IPS-15b (cell line): Measurements from ENCODE around the gene MEX3C.

Experiments
- H3K27me3 ChIP-seq: one replicate; pipeline ENCODE4 v1.6.1; 2013; ENCODE audit warnings: low read length; ENCODE audit not compliant: control insufficient read depth, insufficient read depth
- H3K36me3 ChIP-seq: one replicate; pipeline ENCODE4 v1.6.1; 2013; ENCODE audit warnings: low read length; ENCODE audit not compliant: control insufficient read depth, insufficient read depth
- H3K4me1 ChIP-seq: one replicate; pipeline ENCODE4 v1.6.1; 2013; ENCODE audit warnings: mild to moderate bottlenecking, low read length; ENCODE audit not compliant: control insufficient read depth, insufficient read depth
- H3K4me3 ChIP-seq: one replicate; pipeline ENCODE4 v1.5.1; 2013; ENCODE audit warnings: low read depth, low read length
- H3K9ac ChIP-seq: one replicate; pipeline ENCODE4 v1.6.1; 2013; ENCODE audit warnings: low read depth, mild to moderate bottlenecking, low read length
- H3K9me3 ChIP-seq: one replicate; pipeline ENCODE4 v1.6.1; 2013; ENCODE audit warnings: mild to moderate bottlenecking, low read length; ENCODE audit not compliant: control insufficient read depth, insufficient read depth

Gene MEX3C

GRCh38 chr18:51149670-51150069 is 47.8 kb downstream of the MEX3C start:
- Histone ChIP-seq H3K9ac (no peak overlapping the region), H3K4me3 (no peak overlapping the region), H3K36me3 (no peaks in the 10 kb centered on the region), H3K4me1 (no peaks in the 10 kb centered on the region), H3K9me3 (no peaks in the 10 kb centered on the region), H3K27me3 (no peaks in the 10 kb centered on the region)

- H3K9me3 ChIP-seq: no peaks in the 10 kb centered on the region
- H3K4me1 ChIP-seq: no peaks in the 10 kb centered on the region
- H3K36me3 ChIP-seq: no peaks in the 10 kb centered on the region
- no peak overlapping the region for H3K9ac ChIP-seq
- no peak overlapping the region for H3K4me3 ChIP-seq
- H3K27me3 ChIP-seq: no peaks in the 10 kb centered on the region
Measured at GRCh38 chr18:51146909-51147308, 50.6 kb downstream of the MEX3C start.

- no peak overlapping the region for H3K4me3 ChIP-seq
- no peaks in the 10 kb centered on the region for H3K36me3 ChIP-seq
- H3K9ac ChIP-seq: no peak overlapping the region
- H3K9me3 ChIP-seq: no peaks in the 10 kb centered on the region
- H3K27me3 ChIP-seq: no peaks in the 10 kb centered on the region
- H3K4me1 ChIP-seq: peaks cover 5% of the 10 kb centered on the region
Measured at GRCh38 chr18:51138936-51139335, 58.5 kb downstream of the MEX3C start.

- H3K4me3 ChIP-seq: no peak overlapping the region
- no peaks in the 10 kb centered on the region for H3K36me3 ChIP-seq
- no peaks in the 10 kb centered on the region for H3K27me3 ChIP-seq
- no peaks in the 10 kb centered on the region for H3K9me3 ChIP-seq
- no peak overlapping the region for H3K9ac ChIP-seq
- H3K4me1 ChIP-seq: peaks cover 5% of the 10 kb centered on the region
Measured at GRCh38 chr18:51137891-51138290, 59.6 kb downstream of the MEX3C start.

- Histone ChIP-seq H3K4me3 (no peak overlapping the region), H3K9me3 (no peaks in the 10 kb centered on the region), H3K4me1 (peaks cover 5% of the 10 kb centered on the region), H3K9ac (no peak overlapping the region), H3K36me3 (no peaks in the 10 kb centered on the region), H3K27me3 (no peaks in the 10 kb centered on the region)
Measured at GRCh38 chr18:51137026-51137729, 60.3 kb downstream of the MEX3C start.

- no peaks in the 10 kb centered on the region for H3K9me3 ChIP-seq
- no peaks in the 10 kb centered on the region for H3K36me3 ChIP-seq
- no peaks in the 10 kb centered on the region for H3K27me3 ChIP-seq
- no peak overlapping the region for H3K4me3 ChIP-seq
- H3K4me1 ChIP-seq: peaks cover 5% of the 10 kb centered on the region
- no peak overlapping the region for H3K9ac ChIP-seq
Measured at GRCh38 chr18:51135795-51136194, 61.7 kb downstream of the MEX3C start.

- no peaks in the 10 kb centered on the region for H3K36me3 ChIP-seq
- H3K4me3 ChIP-seq: no peak overlapping the region
- H3K27me3 ChIP-seq: no peaks in the 10 kb centered on the region
- H3K4me1 ChIP-seq: peaks cover 5% of the 10 kb centered on the region
- no peaks in the 10 kb centered on the region for H3K9me3 ChIP-seq
- no peak overlapping the region for H3K9ac ChIP-seq
Measured at GRCh38 chr18:51135364-51135763, 62.1 kb downstream of the MEX3C start.

- Histone ChIP-seq H3K9me3 (no peaks in the 10 kb centered on the region), H3K27me3 (no peaks in the 10 kb centered on the region), H3K36me3 (no peaks in the 10 kb centered on the region), H3K9ac (no peak overlapping the region), H3K4me3 (no peak overlapping the region), H3K4me1 (peaks cover 5% of the 10 kb centered on the region)
Measured at GRCh38 chr18:51134721-51135120, 62.8 kb downstream of the MEX3C start.

GRCh38 chr18:51133580-51134160 is 63.8 kb downstream of the MEX3C start:
- no peak overlapping the region for H3K9ac ChIP-seq
- no peaks in the 10 kb centered on the region for H3K9me3 ChIP-seq
- no peak overlapping the region for H3K4me3 ChIP-seq
- no peaks in the 10 kb centered on the region for H3K27me3 ChIP-seq
- H3K4me1 ChIP-seq: peaks cover 5% of the 10 kb centered on the region
- H3K36me3 ChIP-seq: no peaks in the 10 kb centered on the region

- Histone ChIP-seq H3K9ac (no peak overlapping the region), H3K36me3 (no peaks in the 10 kb centered on the region), H3K27me3 (no peaks in the 10 kb centered on the region), H3K4me1 (no peaks in the 10 kb centered on the region), H3K4me3 (no peak overlapping the region), H3K9me3 (no peaks in the 10 kb centered on the region)
Measured at GRCh38 chr18:51132256-51132935, 65.1 kb downstream of the MEX3C start.

GRCh38 chr18:51128533-51128932 is 68.9 kb downstream of the MEX3C start:
- Histone ChIP-seq H3K27me3 (no peaks in the 10 kb centered on the region), H3K36me3 (no peaks in the 10 kb centered on the region), H3K9me3 (no peaks in the 10 kb centered on the region), H3K9ac (no peak overlapping the region), H3K4me1 (no peaks in the 10 kb centered on the region), H3K4me3 (no peak overlapping the region)

- no peak overlapping the region for H3K9ac ChIP-seq
- no peaks in the 10 kb centered on the region for H3K36me3 ChIP-seq
- no peaks in the 10 kb centered on the region for H3K27me3 ChIP-seq
- H3K4me1 ChIP-seq: no peaks in the 10 kb centered on the region
- H3K9me3 ChIP-seq: no peaks in the 10 kb centered on the region
- no peak overlapping the region for H3K4me3 ChIP-seq
Measured at GRCh38 chr18:51127664-51128063, 69.8 kb downstream of the MEX3C start.
